HCT116 (cell line): ENCODE results near the gene SLC30A4. TPM values are rescaled to one million over a fixed set of nuclear protein-coding genes. Genes with fewer than 3 reads are reported as not detected.

Source experiments
- ATAC-seq: fragments of 200-7000 bp; cut with Tn5 transposase; 2 replicates; pipeline ENCODE4 v1.9.1; 2020; ENCODE audit warnings: mild to moderate bottlenecking, moderate library complexity
- BruUV-seq: library from RNA; stranded (reverse); fragments of 400-500 nt; replicated peaks from 2 replicates; lab custom pipeline; 2021; lab: Mats Ljungman, UMichigan
- CTCF ChIA-PET: fragments of 300-600 bp; sonication (Branson Sonifier 250); formaldehyde crosslinking; loops from one replicate; lab custom pipeline; 2021; ENCODE audit warnings: antibody characterized with exemption; lab: Charles Lee
- POLR2A ChIA-PET: fragments of 300-600, 350-600 bp; sonication (Branson Sonifier 250); formaldehyde crosslinking; loops from one replicate; lab custom pipeline; 2021; ENCODE audit warnings: antibody characterized with exemption; lab: Charles Lee
- RAD21 ChIA-PET, 2 experiments: fragments of 300-600 bp; sonication (Branson Sonifier 250); formaldehyde crosslinking; loops; one replicate each; lab custom pipeline; 2023; ENCODE audit warnings: low total read pairs in 2 of 2; ENCODE audit not compliant: uncharacterized antibody in 2 of 2, unreplicated experiment in 2 of 2, low non-redundant PET in 1 of 2; lab: Charles Lee
- DNase-seq: peaks from one replicate; pipeline ENCODE4 v3.0.0-alpha.2; 2010; ENCODE audit warnings: low read depth, low spot score
- H2AFZ ChIP-seq: fragments of 200-600 bp; shearing (Covaris generic), sonication (generic); 2 replicates; pipeline ENCODE4 v1.6.1; 2017; ENCODE audit warnings: low read depth, mixed run types, mixed read lengths, antibody characterized with exemption, low read length; ENCODE audit not compliant: poor library complexity, severe bottlenecking
- H3K27ac ChIP-seq: 2 replicates; pipeline ENCODE4 v1.5.1; 2012; ENCODE audit warnings: low read depth, low read length
- H3K27me3 ChIP-seq: fragments of 200-600 bp; sonication (generic); 2 replicates; pipeline ENCODE4 v1.6.1; 2016; ENCODE audit warnings: mixed run types, low read length, mixed read lengths; ENCODE audit not compliant: insufficient read depth
- H3K36me3 ChIP-seq, 2 experiments: fragments of 200-500 bp in 1 of 2; fragments of 200-600 bp in 1 of 2; sonication (Bioruptor generic) in 1 of 2; sonication (generic) in 1 of 2; 2 replicates each; pipeline versions ENCODE4 v1.5.1 to v1.6.1; 2014 to 2016; ENCODE audit warnings: low read length in 2 of 2, inconsistent platforms in 1 of 2, mixed read lengths in 1 of 2, mixed run types in 1 of 2; ENCODE audit not compliant: insufficient read depth in 2 of 2, control insufficient read depth in 1 of 2
- H3K4me1 ChIP-seq, 2 experiments: fragments of 200-600 bp in 1 of 2; sonication (generic) in 1 of 2; 2 replicates each; pipeline versions ENCODE4 v1.5.1 to v1.6.1; 2012 to 2017; ENCODE audit warnings: low read length in 2 of 2, inconsistent platforms in 1 of 2, mild to moderate bottlenecking in 1 of 2, mixed read lengths in 1 of 2, mixed run types in 1 of 2, moderate library complexity in 1 of 2; ENCODE audit not compliant: insufficient read depth in 2 of 2, control insufficient read depth in 1 of 2
- H3K4me2 ChIP-seq: fragments of 200-600 bp; sonication (generic); 2 replicates; pipeline ENCODE4 v1.6.1; 2017; ENCODE audit warnings: mixed run types, low read length, mixed read lengths
- H3K4me3 ChIP-seq, 2 experiments: fragments of 200-600 bp in 1 of 2; sonication (generic) in 1 of 2; replicated peaks in 1 of 2; 2 replicates each; pipeline ENCODE4 v1.5.1; 2011 to 2016; ENCODE audit warnings: low read length in 2 of 2, control low read depth in 1 of 2, low read depth in 1 of 2, mild to moderate bottlenecking in 1 of 2, mixed read lengths in 1 of 2, mixed run types in 1 of 2
- H3K79me2 ChIP-seq: fragments of 200-600 bp; sonication (generic); 2 replicates; pipeline ENCODE4 v1.6.1; 2017; ENCODE audit warnings: mild to moderate bottlenecking, mixed run types, low read length, moderate library complexity, mixed read lengths; ENCODE audit not compliant: insufficient read depth
- H3K9ac ChIP-seq: fragments of 200-600 bp; sonication (generic); 2 replicates; pipeline ENCODE4 v1.6.1; 2016; ENCODE audit warnings: low read length, mixed read lengths
- H3K9me2 ChIP-seq: fragments of 200-600 bp; sonication (generic), shearing (Covaris generic); 2 replicates; pipeline ENCODE4 v1.6.1; 2017; ENCODE audit warnings: mixed run types, mild to moderate bottlenecking, moderate library complexity; ENCODE audit not compliant: insufficient read depth
- H3K9me3 ChIP-seq, 2 experiments: fragments of 200-500 bp in 1 of 2; fragments of 200-600 bp in 1 of 2; sonication (Bioruptor generic) in 1 of 2; sonication (generic) in 1 of 2; 2 replicates each; pipeline ENCODE4 v1.6.1; 2014 to 2017; ENCODE audit warnings: low read length in 2 of 2, mixed read lengths in 2 of 2, inconsistent platforms in 1 of 2, low read depth in 1 of 2, mild to moderate bottlenecking in 1 of 2, mixed run types in 1 of 2, moderate library complexity in 1 of 2; ENCODE audit not compliant: control insufficient read depth in 1 of 2, insufficient read depth in 1 of 2
- H4K20me1 ChIP-seq: fragments of 200-600 bp; sonication (generic), shearing (Covaris generic); 2 replicates; pipeline ENCODE4 v1.6.1; 2017; ENCODE audit warnings: mixed run types, mild to moderate bottlenecking, moderate library complexity; ENCODE audit not compliant: insufficient read depth
- CBX3 ChIP-seq: IDR thresholded peaks from 2 replicates; pipeline ENCODE4 v1.6.1; 2012; ENCODE audit warnings: low read depth
- CEBPB ChIP-seq: IDR thresholded peaks from 2 replicates; pipeline ENCODE4 v1.6.1; 2012; ENCODE audit warnings: low read depth
- EGR1 ChIP-seq: IDR thresholded peaks from 2 replicates; pipeline ENCODE4 v1.6.1; 2012; ENCODE audit warnings: low read depth
- ELF1 ChIP-seq: IDR thresholded peaks from 2 replicates; pipeline ENCODE4 v1.6.1; 2012; ENCODE audit warnings: low read depth, borderline replicate concordance
- EZH2phosphoT487 ChIP-seq: fragments of 200-600 bp; IDR thresholded peaks from 2 replicates; pipeline ENCODE4 v1.6.1; 2018; ENCODE audit warnings: antibody characterized with exemption, borderline replicate concordance
- FOSL1 ChIP-seq: IDR thresholded peaks from 2 replicates; pipeline ENCODE4 v1.6.1; 2012; ENCODE audit warnings: low read depth
- JUND ChIP-seq: IDR thresholded peaks from 2 replicates; pipeline ENCODE4 v1.6.1; 2012
- POLR2A ChIP-seq: IDR thresholded peaks from 2 replicates; pipeline ENCODE4 v1.7.0; 2011; ENCODE audit warnings: borderline replicate concordance; ENCODE audit not compliant: insufficient read depth, insufficient read length; ENCODE audit errors: extremely low read depth
- SIN3A ChIP-seq: IDR thresholded peaks from 2 replicates; pipeline ENCODE4 v1.6.1; 2012; ENCODE audit warnings: low read depth
- SRF ChIP-seq: IDR thresholded peaks from 2 replicates; pipeline ENCODE4 v1.6.1; 2012; ENCODE audit warnings: low read depth
- TCF7L2 ChIP-seq: IDR thresholded peaks from 2 replicates; pipeline ENCODE4 v1.7.0; 2011; ENCODE audit warnings: borderline replicate concordance, inconsistent platforms; ENCODE audit not compliant: insufficient read depth, insufficient read length; ENCODE audit errors: extremely low read depth
- YY1 ChIP-seq: IDR thresholded peaks from 2 replicates; pipeline ENCODE4 v1.6.1; 2011; ENCODE audit warnings: low read length, low read depth, moderate library complexity, mild to moderate bottlenecking; ENCODE audit not compliant: insufficient replicate concordance; ENCODE audit errors: extremely low read depth
- intact Hi-C: fragments of 100-400 bp; cut with micrococcal nuclease; formaldehyde crosslinking; loops from 2 replicates; pipeline ENCODE4 v1.10.0; 2022
- total RNA-seq: library from RNA; stranded (reverse); gene quantifications from one replicate; pipeline ENCODE4 v1.2.1, GENCODE V29; 2021; ENCODE audit not compliant: unreplicated experiment
- TF ChIP-seq, protein P1 (sequence below): IDR thresholded peaks from 2 replicates; pipeline ENCODE4 v1.6.1; 2012; ENCODE audit warnings: low read depth
- TF ChIP-seq, protein P2 (sequence below): IDR thresholded peaks from 2 replicates; pipeline ENCODE4 v1.6.1; 2011; ENCODE audit warnings: mild to moderate bottlenecking, low read length, moderate library complexity; ENCODE audit not compliant: insufficient replicate concordance; ENCODE audit errors: extremely low read depth
- TF ChIP-seq, protein P3 (sequence below): IDR thresholded peaks from 2 replicates; pipeline ENCODE4 v1.6.1; 2012
- TF ChIP-seq, protein P4 (sequence below), 3 experiments: fragments of 200-600 bp in 1 of 3; sonication (generic) in 1 of 3; IDR thresholded peaks in 2 of 3; conservative IDR thresholded peaks in 1 of 3; 2 replicates each; pipeline ENCODE4 v1.5.1; 2012 to 2017; ENCODE audit warnings: low read depth in 2 of 3, low read length in 2 of 3, antibody characterized with exemption in 1 of 3, borderline replicate concordance in 1 of 3, control low read depth in 1 of 3, mild to moderate bottlenecking in 1 of 3, mixed read lengths in 1 of 3, mixed run types in 1 of 3, moderate library complexity in 1 of 3; ENCODE audit not compliant: insufficient read depth in 1 of 3
- TF ChIP-seq, protein P5 (sequence below): IDR thresholded peaks from 2 replicates; pipeline ENCODE4 v1.6.1; 2012

SLC30A4 gene
- total RNA-seq, 1 experiment from 2014 or later: 2.7 TPM

DNA sequence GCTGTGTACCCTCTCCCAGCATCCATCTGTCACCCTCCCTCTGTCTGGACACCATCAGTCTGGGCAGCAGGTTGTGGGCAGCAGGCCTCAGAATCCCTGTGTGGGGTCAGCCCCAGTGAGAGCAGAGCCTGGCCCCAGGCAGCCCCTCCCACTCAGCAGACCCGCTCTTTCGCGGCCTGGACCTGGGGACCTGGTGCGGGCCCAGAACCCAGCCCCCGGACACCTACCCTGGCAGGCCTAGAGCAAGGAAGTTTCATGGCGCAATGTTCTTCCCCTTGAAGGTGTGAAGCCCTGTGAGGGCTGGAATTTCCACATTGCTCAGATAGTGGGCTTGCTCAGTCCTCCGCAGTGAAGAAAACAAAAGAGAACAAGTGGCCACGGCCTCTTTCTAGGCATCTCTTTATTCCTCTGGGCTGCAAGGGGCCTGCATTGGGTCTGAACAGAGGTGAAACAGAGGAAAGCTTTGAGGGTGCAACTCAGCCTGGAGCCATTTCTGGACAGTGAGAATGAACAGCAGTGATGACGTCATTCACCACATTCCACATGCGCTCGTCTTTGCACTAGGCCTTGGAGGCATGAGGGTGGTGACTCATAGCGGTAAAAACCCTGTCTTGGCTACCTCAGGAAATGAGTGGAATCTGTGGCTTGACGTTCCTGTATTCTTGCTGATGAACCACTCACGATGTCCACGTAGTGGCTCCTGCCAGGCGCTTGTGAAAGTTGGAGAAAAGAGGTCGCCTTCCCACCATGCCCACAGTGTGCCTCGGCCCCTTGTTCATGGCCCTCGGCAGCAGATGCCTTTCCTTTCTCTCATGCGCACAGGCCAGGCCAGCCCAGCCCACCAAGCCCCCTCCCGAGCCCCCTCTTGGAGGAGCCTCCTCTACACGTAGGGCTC lies 66.1 kb downstream of the SLC30A4 start:
- Histone ChIP-seq H2AFZ (peak overlapping the region; percentile 87), H3K4me2 (peak overlapping the region; percentile 75), H3K9me3 (no peaks in the 10 kb centered on the region; a peak in 1 of 4 replicates), H3K9me2 (no peaks in the 10 kb centered on the region), H3K4me3 (peak overlapping the region in 1 of 2 experiments; percentile 15; a peak in 1 of 4 replicates), H4K20me1 (no peaks in the 10 kb centered on the region), H3K36me3 (no peaks in the 10 kb centered on the region), H3K79me2 (no peaks in the 10 kb centered on the region), H3K27ac (no peak overlapping the region), H3K27me3 (no peaks in the 10 kb centered on the region), H3K4me1 (peaks cover 28 to 50% of the 10 kb centered on the region in 2 experiments), H3K9ac (peak overlapping the region; percentile 34; the same call in 1 of the 2 replicates)
- intact Hi-C loops: loop anchor here (1.0 kb wide), 2 partner anchors 26 to 149 kb away; no protein-coding TSS in a partner anchor
- BruUV-seq: no TSS peak
- ChIA-PET POLR2A (interaction anchor here (0.6 kb wide), 1 partner anchor 294 kb away, joined by 3 read pairs; no protein-coding TSS in a partner anchor), RAD21 (no interaction called here), CTCF (interaction anchor here (0.6 to 3.6 kb wide), 25 partner anchors 9 to 338 kb away, joined by 3 to 82 read pairs (median 7); no protein-coding TSS in a partner anchor)
- DNase-seq (peak; percentile 90), ATAC-seq (peak; percentile 71)
- TF ChIP-seq SRF (no peak), EGR1 (no peak), YY1 (peak; percentile 61), JUND (peak; percentile 89), ELF1 (no peak), POLR2A (no peak), FOSL1 (peak; percentile 90), TCF7L2 (peak; percentile 32), EZH2phosphoT487 (no peak), SIN3A (no peak; the same call in 1 of the 2 replicates), CBX3 (peak; percentile 80), CEBPB (no peak)
- TF ChIP-seq, protein P1, sequence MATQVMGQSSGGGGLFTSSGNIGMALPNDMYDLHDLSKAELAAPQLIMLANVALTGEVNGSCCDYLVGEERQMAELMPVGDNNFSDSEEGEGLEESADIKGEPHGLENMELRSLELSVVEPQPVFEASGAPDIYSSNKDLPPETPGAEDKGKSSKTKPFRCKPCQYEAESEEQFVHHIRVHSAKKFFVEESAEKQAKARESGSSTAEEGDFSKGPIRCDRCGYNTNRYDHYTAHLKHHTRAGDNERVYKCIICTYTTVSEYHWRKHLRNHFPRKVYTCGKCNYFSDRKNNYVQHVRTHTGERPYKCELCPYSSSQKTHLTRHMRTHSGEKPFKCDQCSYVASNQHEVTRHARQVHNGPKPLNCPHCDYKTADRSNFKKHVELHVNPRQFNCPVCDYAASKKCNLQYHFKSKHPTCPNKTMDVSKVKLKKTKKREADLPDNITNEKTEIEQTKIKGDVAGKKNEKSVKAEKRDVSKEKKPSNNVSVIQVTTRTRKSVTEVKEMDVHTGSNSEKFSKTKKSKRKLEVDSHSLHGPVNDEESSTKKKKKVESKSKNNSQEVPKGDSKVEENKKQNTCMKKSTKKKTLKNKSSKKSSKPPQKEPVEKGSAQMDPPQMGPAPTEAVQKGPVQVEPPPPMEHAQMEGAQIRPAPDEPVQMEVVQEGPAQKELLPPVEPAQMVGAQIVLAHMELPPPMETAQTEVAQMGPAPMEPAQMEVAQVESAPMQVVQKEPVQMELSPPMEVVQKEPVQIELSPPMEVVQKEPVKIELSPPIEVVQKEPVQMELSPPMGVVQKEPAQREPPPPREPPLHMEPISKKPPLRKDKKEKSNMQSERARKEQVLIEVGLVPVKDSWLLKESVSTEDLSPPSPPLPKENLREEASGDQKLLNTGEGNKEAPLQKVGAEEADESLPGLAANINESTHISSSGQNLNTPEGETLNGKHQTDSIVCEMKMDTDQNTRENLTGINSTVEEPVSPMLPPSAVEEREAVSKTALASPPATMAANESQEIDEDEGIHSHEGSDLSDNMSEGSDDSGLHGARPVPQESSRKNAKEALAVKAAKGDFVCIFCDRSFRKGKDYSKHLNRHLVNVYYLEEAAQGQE: no peak
- TF ChIP-seq, protein P2, sequence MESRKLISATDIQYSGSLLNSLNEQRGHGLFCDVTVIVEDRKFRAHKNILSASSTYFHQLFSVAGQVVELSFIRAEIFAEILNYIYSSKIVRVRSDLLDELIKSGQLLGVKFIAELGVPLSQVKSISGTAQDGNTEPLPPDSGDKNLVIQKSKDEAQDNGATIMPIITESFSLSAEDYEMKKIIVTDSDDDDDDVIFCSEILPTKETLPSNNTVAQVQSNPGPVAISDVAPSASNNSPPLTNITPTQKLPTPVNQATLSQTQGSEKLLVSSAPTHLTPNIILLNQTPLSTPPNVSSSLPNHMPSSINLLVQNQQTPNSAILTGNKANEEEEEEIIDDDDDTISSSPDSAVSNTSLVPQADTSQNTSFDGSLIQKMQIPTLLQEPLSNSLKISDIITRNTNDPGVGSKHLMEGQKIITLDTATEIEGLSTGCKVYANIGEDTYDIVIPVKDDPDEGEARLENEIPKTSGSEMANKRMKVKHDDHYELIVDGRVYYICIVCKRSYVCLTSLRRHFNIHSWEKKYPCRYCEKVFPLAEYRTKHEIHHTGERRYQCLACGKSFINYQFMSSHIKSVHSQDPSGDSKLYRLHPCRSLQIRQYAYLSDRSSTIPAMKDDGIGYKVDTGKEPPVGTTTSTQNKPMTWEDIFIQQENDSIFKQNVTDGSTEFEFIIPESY: peak; percentile 19
- TF ChIP-seq, protein P3, sequence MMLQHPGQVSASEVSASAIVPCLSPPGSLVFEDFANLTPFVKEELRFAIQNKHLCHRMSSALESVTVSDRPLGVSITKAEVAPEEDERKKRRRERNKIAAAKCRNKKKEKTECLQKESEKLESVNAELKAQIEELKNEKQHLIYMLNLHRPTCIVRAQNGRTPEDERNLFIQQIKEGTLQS: peak; percentile 86; the same call in 1 of the 2 replicates
- TF ChIP-seq, protein P4, sequence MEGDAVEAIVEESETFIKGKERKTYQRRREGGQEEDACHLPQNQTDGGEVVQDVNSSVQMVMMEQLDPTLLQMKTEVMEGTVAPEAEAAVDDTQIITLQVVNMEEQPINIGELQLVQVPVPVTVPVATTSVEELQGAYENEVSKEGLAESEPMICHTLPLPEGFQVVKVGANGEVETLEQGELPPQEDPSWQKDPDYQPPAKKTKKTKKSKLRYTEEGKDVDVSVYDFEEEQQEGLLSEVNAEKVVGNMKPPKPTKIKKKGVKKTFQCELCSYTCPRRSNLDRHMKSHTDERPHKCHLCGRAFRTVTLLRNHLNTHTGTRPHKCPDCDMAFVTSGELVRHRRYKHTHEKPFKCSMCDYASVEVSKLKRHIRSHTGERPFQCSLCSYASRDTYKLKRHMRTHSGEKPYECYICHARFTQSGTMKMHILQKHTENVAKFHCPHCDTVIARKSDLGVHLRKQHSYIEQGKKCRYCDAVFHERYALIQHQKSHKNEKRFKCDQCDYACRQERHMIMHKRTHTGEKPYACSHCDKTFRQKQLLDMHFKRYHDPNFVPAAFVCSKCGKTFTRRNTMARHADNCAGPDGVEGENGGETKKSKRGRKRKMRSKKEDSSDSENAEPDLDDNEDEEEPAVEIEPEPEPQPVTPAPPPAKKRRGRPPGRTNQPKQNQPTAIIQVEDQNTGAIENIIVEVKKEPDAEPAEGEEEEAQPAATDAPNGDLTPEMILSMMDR (IDR thresholded peaks at IDR 0.05 in 2 of 3, conservative IDR thresholded peaks at IDR 0.05 in 1 of 3; ENCODE audit: borderline replicate concordance in 1 of 3, insufficient read depth in 1 of 3, low read depth in 2 of 3, low read length in 2 of 3): no peak
- TF ChIP-seq, protein P5, sequence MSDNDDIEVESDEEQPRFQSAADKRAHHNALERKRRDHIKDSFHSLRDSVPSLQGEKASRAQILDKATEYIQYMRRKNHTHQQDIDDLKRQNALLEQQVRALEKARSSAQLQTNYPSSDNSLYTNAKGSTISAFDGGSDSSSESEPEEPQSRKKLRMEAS: peak; percentile 96
